ENCODE data around the gene SLC16A2.

Gene SLC16A2

GRCh38 chrX:74420196-74421035, 877 bp upstream of the SLC16A2 start:
- peaks cover 7% of the 10 kb centered on the region for H3K4me1 ChIP-seq (ENCODE audit: control insufficient read depth, insufficient read depth, low read length)
- H3K9me3 ChIP-seq (ENCODE audit: control insufficient read depth, insufficient read depth, low read depth, low read length): no peaks in the 10 kb centered on the region
- H3K36me3 ChIP-seq (ENCODE audit: control insufficient read depth in 2 of 2, insufficient read depth in 1 of 2, low read length in 2 of 2): no peaks in the 10 kb centered on the region
- H3K27ac ChIP-seq (ENCODE audit: extremely low read depth, low read depth, low read length): peak overlapping the region; percentile 90
- H3K4me3 ChIP-seq (ENCODE audit: low read depth, low read length): peak overlapping the region; percentile 47
- POLR2A ChIA-PET: interaction anchor here (0.5 to 2.2 kb wide), 7 partner anchors 12 to 194 kb away, joined by 3 to 10 read pairs (median 3); partner anchors contain the start of gene RLIM
- CTCF ChIA-PET: interaction anchor here (0.6 to 1.5 kb wide), 6 partner anchors 19 to 107 kb away, joined by 3 to 4 read pairs (median 3); no protein-coding TSS in a partner anchor
- TF ChIP-seq ZNF416 (tag by site-specific recombination; IDR thresholded peaks at IDR 0.05) (no peak), ZBTB10 (tag by site-specific recombination; IDR thresholded peaks at IDR 0.05) (peak; percentile 59), GLIS1 (tag by site-specific recombination; IDR thresholded peaks at IDR 0.05) (peak; percentile 81), EGR2 (tag by site-specific recombination; IDR thresholded peaks at IDR 0.05; ENCODE audit: low read depth) (0 out of 2 replicates have a peak, but pooled peaks have one; percentile 19), ZBTB48 (tag by site-specific recombination; IDR thresholded peaks at IDR 0.05) (peak; percentile 52; the same call in 1 of the 2 replicates), WT1 (tag by site-specific recombination; IDR thresholded peaks at IDR 0.05) (no peak), ZNF791 (tag by site-specific recombination; IDR thresholded peaks at IDR 0.05) (no peak), IKZF3 (tag by site-specific recombination; IDR thresholded peaks at IDR 0.05) (peak; percentile 79), ZXDB (tag by site-specific recombination; IDR thresholded peaks at IDR 0.05) (peak; percentile 38), SP2 (tag by site-specific recombination; IDR thresholded peaks at IDR 0.05) (peak; percentile 69), ZIC2 (tag by site-specific recombination; IDR thresholded peaks at IDR 0.05) (peak; percentile 9), ZNF785 (tag by site-specific recombination; IDR thresholded peaks at IDR 0.05) (no peak), KLF10 (tag by site-specific recombination; IDR thresholded peaks at IDR 0.05) (peak; percentile 40; the same call in 1 of the 2 replicates), ZBTB44 (tag by site-specific recombination; IDR thresholded peaks at IDR 0.05) (0 out of 2 replicates have a peak, but pooled peaks have one; percentile 26), ZNF660 (tag by site-specific recombination; IDR thresholded peaks at IDR 0.05) (0 out of 2 replicates have a peak, but pooled peaks have one; percentile 20), HOXA7 (CRISPR knock-in tag; IDR thresholded peaks at IDR 0.05; ENCODE audit: borderline replicate concordance) (no peak), HIC1 (tag by site-specific recombination; IDR thresholded peaks at IDR 0.05) (0 out of 2 replicates have a peak, but pooled peaks have one; percentile 9), ZNF658 (tag by site-specific recombination; IDR thresholded peaks at IDR 0.05) (no peak), ZBTB20 (tag by site-specific recombination; IDR thresholded peaks at IDR 0.05) (peak; percentile 57; the same call in 1 of the 2 replicates)
- TF ChIP-seq, protein P1, sequence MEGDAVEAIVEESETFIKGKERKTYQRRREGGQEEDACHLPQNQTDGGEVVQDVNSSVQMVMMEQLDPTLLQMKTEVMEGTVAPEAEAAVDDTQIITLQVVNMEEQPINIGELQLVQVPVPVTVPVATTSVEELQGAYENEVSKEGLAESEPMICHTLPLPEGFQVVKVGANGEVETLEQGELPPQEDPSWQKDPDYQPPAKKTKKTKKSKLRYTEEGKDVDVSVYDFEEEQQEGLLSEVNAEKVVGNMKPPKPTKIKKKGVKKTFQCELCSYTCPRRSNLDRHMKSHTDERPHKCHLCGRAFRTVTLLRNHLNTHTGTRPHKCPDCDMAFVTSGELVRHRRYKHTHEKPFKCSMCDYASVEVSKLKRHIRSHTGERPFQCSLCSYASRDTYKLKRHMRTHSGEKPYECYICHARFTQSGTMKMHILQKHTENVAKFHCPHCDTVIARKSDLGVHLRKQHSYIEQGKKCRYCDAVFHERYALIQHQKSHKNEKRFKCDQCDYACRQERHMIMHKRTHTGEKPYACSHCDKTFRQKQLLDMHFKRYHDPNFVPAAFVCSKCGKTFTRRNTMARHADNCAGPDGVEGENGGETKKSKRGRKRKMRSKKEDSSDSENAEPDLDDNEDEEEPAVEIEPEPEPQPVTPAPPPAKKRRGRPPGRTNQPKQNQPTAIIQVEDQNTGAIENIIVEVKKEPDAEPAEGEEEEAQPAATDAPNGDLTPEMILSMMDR (tag by site-specific recombination; IDR thresholded peaks at IDR 0.05): peak; percentile 59
- TF ChIP-seq, protein P2, sequence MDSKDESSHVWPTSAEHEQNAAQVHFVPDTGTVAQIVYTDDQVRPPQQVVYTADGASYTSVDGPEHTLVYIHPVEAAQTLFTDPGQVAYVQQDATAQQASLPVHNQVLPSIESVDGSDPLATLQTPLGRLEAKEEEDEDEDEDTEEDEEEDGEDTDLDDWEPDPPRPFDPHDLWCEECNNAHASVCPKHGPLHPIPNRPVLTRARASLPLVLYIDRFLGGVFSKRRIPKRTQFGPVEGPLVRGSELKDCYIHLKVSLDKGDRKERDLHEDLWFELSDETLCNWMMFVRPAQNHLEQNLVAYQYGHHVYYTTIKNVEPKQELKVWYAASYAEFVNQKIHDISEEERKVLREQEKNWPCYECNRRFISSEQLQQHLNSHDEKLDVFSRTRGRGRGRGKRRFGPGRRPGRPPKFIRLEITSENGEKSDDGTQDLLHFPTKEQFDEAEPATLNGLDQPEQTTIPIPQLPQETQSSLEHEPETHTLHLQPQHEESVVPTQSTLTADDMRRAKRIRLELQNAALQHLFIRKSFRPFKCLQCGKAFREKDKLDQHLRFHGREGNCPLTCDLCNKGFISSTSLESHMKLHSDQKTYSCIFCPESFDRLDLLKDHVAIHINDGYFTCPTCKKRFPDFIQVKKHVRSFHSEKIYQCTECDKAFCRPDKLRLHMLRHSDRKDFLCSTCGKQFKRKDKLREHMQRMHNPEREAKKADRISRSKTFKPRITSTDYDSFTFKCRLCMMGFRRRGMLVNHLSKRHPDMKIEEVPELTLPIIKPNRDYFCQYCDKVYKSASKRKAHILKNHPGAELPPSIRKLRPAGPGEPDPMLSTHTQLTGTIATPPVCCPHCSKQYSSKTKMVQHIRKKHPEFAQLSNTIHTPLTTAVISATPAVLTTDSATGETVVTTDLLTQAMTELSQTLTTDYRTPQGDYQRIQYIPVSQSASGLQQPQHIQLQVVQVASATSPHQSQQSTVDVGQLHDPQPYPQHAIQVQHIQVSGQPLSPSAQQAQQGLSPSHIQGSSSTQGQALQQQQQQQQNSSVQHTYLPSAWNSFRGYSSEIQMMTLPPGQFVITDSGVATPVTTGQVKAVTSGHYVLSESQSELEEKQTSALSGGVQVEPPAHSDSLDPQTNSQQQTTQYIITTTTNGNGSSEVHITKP (tag by site-specific recombination; IDR thresholded peaks at IDR 0.05): no peak; the same call in 1 of the 2 replicates
- TF ChIP-seq, protein P3, sequence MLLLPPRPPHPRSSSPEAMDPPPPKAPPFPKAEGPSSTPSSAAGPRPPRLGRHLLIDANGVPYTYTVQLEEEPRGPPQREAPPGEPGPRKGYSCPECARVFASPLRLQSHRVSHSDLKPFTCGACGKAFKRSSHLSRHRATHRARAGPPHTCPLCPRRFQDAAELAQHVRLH (tag by site-specific recombination; IDR thresholded peaks at IDR 0.05): no peak
- TF ChIP-seq, protein P4, sequence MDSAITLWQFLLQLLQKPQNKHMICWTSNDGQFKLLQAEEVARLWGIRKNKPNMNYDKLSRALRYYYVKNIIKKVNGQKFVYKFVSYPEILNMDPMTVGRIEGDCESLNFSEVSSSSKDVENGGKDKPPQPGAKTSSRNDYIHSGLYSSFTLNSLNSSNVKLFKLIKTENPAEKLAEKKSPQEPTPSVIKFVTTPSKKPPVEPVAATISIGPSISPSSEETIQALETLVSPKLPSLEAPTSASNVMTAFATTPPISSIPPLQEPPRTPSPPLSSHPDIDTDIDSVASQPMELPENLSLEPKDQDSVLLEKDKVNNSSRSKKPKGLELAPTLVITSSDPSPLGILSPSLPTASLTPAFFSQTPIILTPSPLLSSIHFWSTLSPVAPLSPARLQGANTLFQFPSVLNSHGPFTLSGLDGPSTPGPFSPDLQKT (IDR thresholded peaks at IDR 0.05; ENCODE audit: borderline replicate concordance, low read depth, low read length): no peak

Measured in HEK293 (cell line).